SK-N-SH (cell line): ENCODE results near the gene C10orf67. TPM values are rescaled to one million over a fixed set of nuclear protein-coding genes. Genes with fewer than 3 reads are reported as not detected.

Source experiments
- CTCF ChIA-PET: fragments of 300-600, 350-600 bp; formaldehyde crosslinking; extraction: SDS; loops from one replicate; lab custom pipeline; 2021; lab: Yijun Ruan, JAX
- POLR2A ChIA-PET: fragments of 350-600 bp; sonication (Branson Sonifier 250); formaldehyde crosslinking; extraction: SDS; loops from one replicate; lab custom pipeline; 2020; ENCODE audit warnings: antibody characterized with exemption, inconsistent platforms; lab: Yijun Ruan, JAX
- DNase-seq: peaks from one replicate; pipeline ENCODE4 v3.0.0; 2012
- H2AFZ ChIP-seq: fragments of 200-600 bp; sonication (generic); 2 replicates; pipeline ENCODE4 v1.8.1; 2016; ENCODE audit warnings: antibody characterized with exemption, mild to moderate bottlenecking, low read depth
- H3F3A ChIP-seq: fragments of 200-600 bp; sonication (generic); replicated peaks from 2 replicates; pipeline ENCODE3; 2016; ENCODE audit warnings: antibody characterized with exemption, mild to moderate bottlenecking; ENCODE audit not compliant: insufficient read depth
- H3K27ac ChIP-seq, 2 experiments: fragments of 200-500 bp in 1 of 2; fragments of 200-600 bp in 1 of 2; sonication (Bioruptor generic) in 1 of 2; sonication (generic), shearing (Covaris generic) in 1 of 2; 2 replicates each; pipeline versions ENCODE4 v1.5.1 to v1.6.1; 2014 to 2016; ENCODE audit warnings: low read depth in 2 of 2, inconsistent platforms in 1 of 2, low read length in 1 of 2, mild to moderate bottlenecking in 1 of 2, mixed read lengths in 1 of 2
- H3K27me3 ChIP-seq: fragments of 200-600 bp; sonication (generic), shearing (Covaris generic); 2 replicates; pipeline ENCODE4 v1.6.1; 2016; ENCODE audit warnings: mixed run types; ENCODE audit not compliant: insufficient read depth
- H3K36me3 ChIP-seq, 2 experiments: fragments of 200-500 bp in 1 of 2; fragments of 200-600 bp in 1 of 2; sonication (Bioruptor generic) in 1 of 2; sonication (generic) in 1 of 2; replicated peaks in 1 of 2; 2 replicates each; pipeline versions ENCODE3 to v1.5.1; 2014 to 2016; ENCODE audit warnings: low read length in 1 of 2, mild to moderate bottlenecking in 1 of 2; ENCODE audit not compliant: insufficient read depth in 2 of 2, control insufficient read depth in 1 of 2
- H3K4me1 ChIP-seq, 2 experiments: fragments of 200-500 bp in 1 of 2; fragments of 200-600 bp in 1 of 2; sonication (Bioruptor generic) in 1 of 2; sonication (generic), shearing (Covaris generic) in 1 of 2; 2 replicates each; pipeline versions ENCODE4 v1.5.1 to v1.6.1; 2014 to 2016; ENCODE audit warnings: low read depth in 1 of 2, low read length in 1 of 2, mixed run types in 1 of 2; ENCODE audit not compliant: insufficient read depth in 2 of 2, control insufficient read depth in 1 of 2
- H3K4me2 ChIP-seq: fragments of 200-600 bp; sonication (generic), shearing (Covaris generic); 2 replicates; pipeline ENCODE4 v1.6.1; 2017; ENCODE audit warnings: mixed run types
- H3K4me3 ChIP-seq, 2 experiments: fragments of 200-500 bp in 1 of 2; fragments of 200-600 bp in 1 of 2; sonication (Bioruptor generic) in 1 of 2; sonication (generic), shearing (Covaris generic) in 1 of 2; 2 replicates each; pipeline versions ENCODE4 v1.5.1 to v1.8.1; 2014 to 2016; ENCODE audit warnings: low read depth in 2 of 2, inconsistent platforms in 1 of 2, low read length in 1 of 2, mild to moderate bottlenecking in 1 of 2, mixed read lengths in 1 of 2, moderate library complexity in 1 of 2
- H3K79me2 ChIP-seq: fragments of 200-600 bp; sonication (generic); 2 replicates; pipeline ENCODE4 v1.8.1; 2017; ENCODE audit warnings: mild to moderate bottlenecking; ENCODE audit not compliant: insufficient read depth
- H3K9ac ChIP-seq: fragments of 200-600 bp; sonication (generic); 2 replicates; pipeline ENCODE4 v1.6.1; 2017; ENCODE audit warnings: mixed run types
- H3K9me2 ChIP-seq: fragments of 200-600 bp; sonication (generic); 2 replicates; pipeline ENCODE4 v1.6.1; 2017; ENCODE audit warnings: mixed run types
- H3K9me3 ChIP-seq: fragments of 200-600 bp; sonication (generic); 2 replicates; pipeline ENCODE4 v1.6.1; 2017; ENCODE audit warnings: mixed run types, mild to moderate bottlenecking, moderate library complexity
- H4K20me1 ChIP-seq: fragments of 200-600 bp; sonication (generic); 2 replicates; pipeline ENCODE4 v1.6.1; 2017; ENCODE audit warnings: mild to moderate bottlenecking, mixed run types; ENCODE audit not compliant: insufficient read depth
- EP300 ChIP-seq, 2 experiments: IDR thresholded peaks; 2 replicates each; pipeline versions ENCODE4 v1.4.0 to v1.6.1; 2012; ENCODE audit warnings: borderline replicate concordance in 1 of 2, low read depth in 1 of 2, low read length in 1 of 2
- EZH2phosphoT487 ChIP-seq: fragments of 200-600 bp; sonication (generic); IDR thresholded peaks from 2 replicates; pipeline ENCODE4 v1.6.1; 2017; ENCODE audit warnings: low read depth, mixed run types, mild to moderate bottlenecking, antibody characterized with exemption, moderate library complexity, borderline replicate concordance
- FOSL2 ChIP-seq: IDR thresholded peaks from 2 replicates; pipeline ENCODE4 v1.4.0; 2012; ENCODE audit warnings: low read depth, mild to moderate bottlenecking, moderate library complexity, borderline replicate concordance
- FOXM1 ChIP-seq: IDR thresholded peaks from 2 replicates; pipeline ENCODE4 v1.4.0; 2012; ENCODE audit warnings: low read depth, mild to moderate bottlenecking
- JUND ChIP-seq: IDR thresholded peaks from 2 replicates; pipeline ENCODE4 v1.4.0; 2012
- MEF2A ChIP-seq: IDR thresholded peaks from 2 replicates; pipeline ENCODE4 v1.4.0; 2012; ENCODE audit warnings: low read depth, borderline replicate concordance
- MXI1 ChIP-seq: IDR thresholded peaks from 2 replicates; pipeline ENCODE4 v1.6.1; 2012; ENCODE audit warnings: mild to moderate bottlenecking, low read depth, low read length, improper control_type of control experiment
- NRF1 ChIP-seq: IDR thresholded peaks from 2 replicates; pipeline ENCODE4 v1.6.1; 2012; ENCODE audit warnings: low read depth, mild to moderate bottlenecking, low read length
- RAD21 ChIP-seq: IDR thresholded peaks from 2 replicates; pipeline ENCODE4 v1.6.1; 2012; ENCODE audit warnings: mild to moderate bottlenecking, low read length
- SMC3 ChIP-seq: IDR thresholded peaks from 2 replicates; pipeline ENCODE4 v1.6.1; 2012; ENCODE audit warnings: low read depth, low read length, improper control_type of control experiment
- TCF12 ChIP-seq: IDR thresholded peaks from 2 replicates; pipeline ENCODE4 v1.4.0; 2012
- TEAD4 ChIP-seq: IDR thresholded peaks from 2 replicates; pipeline ENCODE4 v1.4.0; 2012; ENCODE audit warnings: mild to moderate bottlenecking, borderline replicate concordance; ENCODE audit not compliant: insufficient read depth
- USF2 ChIP-seq: fragments of 150-350 bp; IDR thresholded peaks from 2 replicates; pipeline ENCODE4 v1.6.1; 2017; ENCODE audit warnings: antibody characterized with exemption, low read length, low read depth, borderline replicate concordance
- WGBS: methylation state at CpG from one replicate; pipeline ENCODE4 v1.1.6; 2017; ENCODE audit warnings: low lambda C conversion rate; 5-methylcytosine and 5-hydroxymethylcytosine counted together
- polyA plus RNA-seq, 3 experiments: library from polyadenylated mRNA; depleted of rRNA; stranded (reverse); fragments of >200 nt; gene quantifications; 2 replicates each; pipeline ENCODE4 v1.2.3, GENCODE V29; 2012
- TF ChIP-seq, protein P1 (sequence below): IDR thresholded peaks from 2 replicates; pipeline ENCODE4; 2012
- TF ChIP-seq, protein P2 (sequence below): IDR thresholded peaks from 2 replicates; pipeline ENCODE4 v1.4.0; 2012; ENCODE audit warnings: low read depth, borderline replicate concordance
- TF ChIP-seq, protein P3 (sequence below): IDR thresholded peaks from 2 replicates; pipeline ENCODE4 v1.6.1; 2012; ENCODE audit warnings: mild to moderate bottlenecking, low read depth, low read length, moderate library complexity

The C10orf67 gene
- polyA plus RNA-seq, 1 of the 3 experiments (the other 2 are of a cell fraction) = 0.97 TPM

- TF ChIP-seq, protein P1, sequence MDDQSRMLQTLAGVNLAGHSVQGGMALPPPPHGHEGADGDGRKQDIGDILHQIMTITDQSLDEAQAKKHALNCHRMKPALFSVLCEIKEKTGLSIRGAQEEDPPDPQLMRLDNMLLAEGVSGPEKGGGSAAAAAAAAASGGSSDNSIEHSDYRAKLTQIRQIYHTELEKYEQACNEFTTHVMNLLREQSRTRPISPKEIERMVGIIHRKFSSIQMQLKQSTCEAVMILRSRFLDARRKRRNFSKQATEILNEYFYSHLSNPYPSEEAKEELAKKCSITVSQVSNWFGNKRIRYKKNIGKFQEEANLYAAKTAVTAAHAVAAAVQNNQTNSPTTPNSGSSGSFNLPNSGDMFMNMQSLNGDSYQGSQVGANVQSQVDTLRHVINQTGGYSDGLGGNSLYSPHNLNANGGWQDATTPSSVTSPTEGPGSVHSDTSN = no peak
- TF ChIP-seq NRF1 = no peak
- TF ChIP-seq MXI1 = no peak
- no peak for TF ChIP-seq EZH2phosphoT487
Observed at GRCh38 chr10:23198940-23199767, 145.4 kb downstream of the C10orf67 start (continued).

DNA sequence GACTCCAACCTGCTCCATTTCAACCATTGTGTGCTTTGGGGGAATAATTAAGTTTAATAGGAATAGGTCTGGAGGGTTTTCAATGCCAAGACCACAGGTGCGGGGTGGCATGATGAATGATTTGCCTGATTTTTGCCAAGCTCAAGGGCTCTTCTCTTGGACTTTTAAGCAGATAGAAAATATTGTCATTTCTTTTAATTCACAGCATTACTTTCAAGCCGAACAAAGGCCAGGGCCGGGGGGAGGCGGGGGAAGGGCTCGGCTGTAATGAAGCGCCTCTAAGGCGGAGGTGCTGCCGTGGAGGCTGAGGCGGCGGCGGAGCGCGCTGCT is 146.0 kb downstream of the C10orf67 start:
- peaks cover 50% of the 10 kb centered on the region for H3K27me3 ChIP-seq
- TF ChIP-seq MEF2A = no peak
- no peak for TF ChIP-seq FOXM1
- TF ChIP-seq, protein P2, sequence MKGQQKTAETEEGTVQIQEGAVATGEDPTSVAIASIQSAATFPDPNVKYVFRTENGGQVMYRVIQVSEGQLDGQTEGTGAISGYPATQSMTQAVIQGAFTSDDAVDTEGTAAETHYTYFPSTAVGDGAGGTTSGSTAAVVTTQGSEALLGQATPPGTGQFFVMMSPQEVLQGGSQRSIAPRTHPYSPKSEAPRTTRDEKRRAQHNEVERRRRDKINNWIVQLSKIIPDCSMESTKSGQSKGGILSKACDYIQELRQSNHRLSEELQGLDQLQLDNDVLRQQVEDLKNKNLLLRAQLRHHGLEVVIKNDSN = no peak
- TF ChIP-seq FOSL2 = no peak
- TF ChIP-seq RAD21 = no peak
- TF ChIP-seq TCF12 = no peak
- TF ChIP-seq USF2 = no peak

GRCh38 chr10:23197416-23197861 is 147.2 kb downstream of the C10orf67 start:
- Histone ChIP-seq H3K4me3 (no peak overlapping the region), H3K36me3 (no peaks in the 10 kb centered on the region), H3K79me2 (no peaks in the 10 kb centered on the region), H3K9me2 (no peaks in the 10 kb centered on the region), H3K4me1 (no peaks in the 10 kb centered on the region; a peak in 1 of 4 replicates), H3F3A (no peaks in the 10 kb centered on the region), H2AFZ (no peak overlapping the region), H3K4me2 (no peak overlapping the region), H3K27me3 (peaks cover 54% of the 10 kb centered on the region), H3K9me3 (no peaks in the 10 kb centered on the region), H4K20me1 (no peaks in the 10 kb centered on the region), H3K27ac (no peak overlapping the region), H3K9ac (no peak overlapping the region)
- CTCF ChIA-PET = interaction anchor here (1.8 kb wide), 1 partner anchor 39 kb away, joined by 7 read pairs; no protein-coding TSS in a partner anchor
- WGBS = 6% methylated on average over 11 of the region's 12 CpGs
- POLR2A ChIA-PET = no interaction called here
- DNase-seq = no peak
- TF ChIP-seq MEF2A (no peak), TCF12 (no peak), TEAD4 (no peak), JUND (no peak), FOSL2 (no peak), NRF1 (no peak), SMC3 (no peak), EP300 (IDR thresholded peaks at IDR 0.05; ENCODE audit: borderline replicate concordance in 1 of 2, low read depth in 1 of 2, low read length in 1 of 2) (no peak)
- TF ChIP-seq, protein P3, sequence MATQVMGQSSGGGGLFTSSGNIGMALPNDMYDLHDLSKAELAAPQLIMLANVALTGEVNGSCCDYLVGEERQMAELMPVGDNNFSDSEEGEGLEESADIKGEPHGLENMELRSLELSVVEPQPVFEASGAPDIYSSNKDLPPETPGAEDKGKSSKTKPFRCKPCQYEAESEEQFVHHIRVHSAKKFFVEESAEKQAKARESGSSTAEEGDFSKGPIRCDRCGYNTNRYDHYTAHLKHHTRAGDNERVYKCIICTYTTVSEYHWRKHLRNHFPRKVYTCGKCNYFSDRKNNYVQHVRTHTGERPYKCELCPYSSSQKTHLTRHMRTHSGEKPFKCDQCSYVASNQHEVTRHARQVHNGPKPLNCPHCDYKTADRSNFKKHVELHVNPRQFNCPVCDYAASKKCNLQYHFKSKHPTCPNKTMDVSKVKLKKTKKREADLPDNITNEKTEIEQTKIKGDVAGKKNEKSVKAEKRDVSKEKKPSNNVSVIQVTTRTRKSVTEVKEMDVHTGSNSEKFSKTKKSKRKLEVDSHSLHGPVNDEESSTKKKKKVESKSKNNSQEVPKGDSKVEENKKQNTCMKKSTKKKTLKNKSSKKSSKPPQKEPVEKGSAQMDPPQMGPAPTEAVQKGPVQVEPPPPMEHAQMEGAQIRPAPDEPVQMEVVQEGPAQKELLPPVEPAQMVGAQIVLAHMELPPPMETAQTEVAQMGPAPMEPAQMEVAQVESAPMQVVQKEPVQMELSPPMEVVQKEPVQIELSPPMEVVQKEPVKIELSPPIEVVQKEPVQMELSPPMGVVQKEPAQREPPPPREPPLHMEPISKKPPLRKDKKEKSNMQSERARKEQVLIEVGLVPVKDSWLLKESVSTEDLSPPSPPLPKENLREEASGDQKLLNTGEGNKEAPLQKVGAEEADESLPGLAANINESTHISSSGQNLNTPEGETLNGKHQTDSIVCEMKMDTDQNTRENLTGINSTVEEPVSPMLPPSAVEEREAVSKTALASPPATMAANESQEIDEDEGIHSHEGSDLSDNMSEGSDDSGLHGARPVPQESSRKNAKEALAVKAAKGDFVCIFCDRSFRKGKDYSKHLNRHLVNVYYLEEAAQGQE = no peak
- TF ChIP-seq, protein P1 = no peak

More for the DNA sequence above, 146.0 kb downstream of the C10orf67 start:
- Histone ChIP-seq H4K20me1 (no peaks in the 10 kb centered on the region), H3K4me1 (no peaks in the 10 kb centered on the region; a peak in 1 of 4 replicates), H3K9me2 (no peaks in the 10 kb centered on the region), H3K36me3 (no peaks in the 10 kb centered on the region), H3F3A (no peaks in the 10 kb centered on the region), H3K79me2 (no peaks in the 10 kb centered on the region), H3K9ac (no peak overlapping the region), H3K4me2 (no peak overlapping the region), H2AFZ (no peak overlapping the region), H3K9me3 (no peaks in the 10 kb centered on the region), H3K27ac (no peak overlapping the region), H3K4me3 (no peak overlapping the region)
- CTCF ChIA-PET = no interaction called here
- no peak for DNase-seq
- POLR2A ChIA-PET = no interaction called here
- 6% methylated on average over 11 of the region's 13 CpGs for WGBS
